ENCODE data around the gene BDNF. TPM values are rescaled to one million over a fixed set of nuclear protein-coding genes. Genes with fewer than 3 reads are reported as not detected.

Gene BDNF
- total RNA-seq, 1 donor from 2014 or later: 2.7 TPM

DNA sequence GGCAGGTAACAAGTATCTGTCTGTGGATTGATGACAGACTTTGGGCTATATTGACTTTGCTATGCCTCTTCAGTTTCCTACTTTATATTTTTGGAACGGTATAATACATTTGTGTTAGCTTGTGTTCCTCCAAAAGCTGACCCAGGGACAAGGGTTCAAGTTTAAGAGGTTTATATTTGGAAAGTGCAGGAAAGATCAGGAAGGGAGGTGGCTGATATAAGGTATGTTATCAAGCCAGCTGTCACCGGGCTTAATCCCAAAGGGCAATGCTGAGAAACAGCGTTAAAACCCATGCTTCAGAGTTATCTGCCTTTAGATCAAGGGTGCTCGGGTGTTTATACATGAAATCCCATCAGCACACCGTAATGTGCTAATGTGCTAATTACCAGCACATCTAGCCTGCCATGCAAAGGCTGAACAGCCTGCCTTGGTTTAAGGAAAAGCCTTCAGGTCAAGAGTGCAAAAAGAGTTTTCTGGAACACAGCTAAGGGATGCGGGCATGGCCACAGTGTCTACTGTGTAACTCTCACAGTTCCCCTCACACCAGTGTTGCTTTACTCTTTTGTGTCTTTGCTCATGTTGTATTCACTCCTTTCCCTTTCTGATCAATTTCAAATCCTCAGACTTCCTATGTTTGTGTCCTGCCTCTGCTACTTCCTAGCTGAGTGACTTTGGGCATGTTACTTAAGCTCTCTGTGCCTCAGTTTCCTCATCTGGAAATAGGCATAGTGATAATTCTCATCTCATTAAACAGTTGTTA, 77.5 kb downstream of the BDNF start:
- Mint-ChIP-seq H3K4me3 (ENCODE audit: low read depth) (no peak overlapping the region), H3K36me3 (ENCODE audit: insufficient read depth) (no peaks in the 10 kb centered on the region), H3K4me1 (ENCODE audit: low read depth) (peaks cover 15% of the 10 kb centered on the region), H3K9me3 (ENCODE audit: low read depth) (no peaks in the 10 kb centered on the region), H3K27ac (no peak overlapping the region), H3K27me3 (peaks cover 4% of the 10 kb centered on the region)
- no peak for DNase-seq (ENCODE audit: low spot score, unreplicated experiment)
- TF ChIP-seq, protein P1, sequence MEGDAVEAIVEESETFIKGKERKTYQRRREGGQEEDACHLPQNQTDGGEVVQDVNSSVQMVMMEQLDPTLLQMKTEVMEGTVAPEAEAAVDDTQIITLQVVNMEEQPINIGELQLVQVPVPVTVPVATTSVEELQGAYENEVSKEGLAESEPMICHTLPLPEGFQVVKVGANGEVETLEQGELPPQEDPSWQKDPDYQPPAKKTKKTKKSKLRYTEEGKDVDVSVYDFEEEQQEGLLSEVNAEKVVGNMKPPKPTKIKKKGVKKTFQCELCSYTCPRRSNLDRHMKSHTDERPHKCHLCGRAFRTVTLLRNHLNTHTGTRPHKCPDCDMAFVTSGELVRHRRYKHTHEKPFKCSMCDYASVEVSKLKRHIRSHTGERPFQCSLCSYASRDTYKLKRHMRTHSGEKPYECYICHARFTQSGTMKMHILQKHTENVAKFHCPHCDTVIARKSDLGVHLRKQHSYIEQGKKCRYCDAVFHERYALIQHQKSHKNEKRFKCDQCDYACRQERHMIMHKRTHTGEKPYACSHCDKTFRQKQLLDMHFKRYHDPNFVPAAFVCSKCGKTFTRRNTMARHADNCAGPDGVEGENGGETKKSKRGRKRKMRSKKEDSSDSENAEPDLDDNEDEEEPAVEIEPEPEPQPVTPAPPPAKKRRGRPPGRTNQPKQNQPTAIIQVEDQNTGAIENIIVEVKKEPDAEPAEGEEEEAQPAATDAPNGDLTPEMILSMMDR (IDR thresholded peaks at IDR 0.05; ENCODE audit: unreplicated experiment): no peak

DNA sequence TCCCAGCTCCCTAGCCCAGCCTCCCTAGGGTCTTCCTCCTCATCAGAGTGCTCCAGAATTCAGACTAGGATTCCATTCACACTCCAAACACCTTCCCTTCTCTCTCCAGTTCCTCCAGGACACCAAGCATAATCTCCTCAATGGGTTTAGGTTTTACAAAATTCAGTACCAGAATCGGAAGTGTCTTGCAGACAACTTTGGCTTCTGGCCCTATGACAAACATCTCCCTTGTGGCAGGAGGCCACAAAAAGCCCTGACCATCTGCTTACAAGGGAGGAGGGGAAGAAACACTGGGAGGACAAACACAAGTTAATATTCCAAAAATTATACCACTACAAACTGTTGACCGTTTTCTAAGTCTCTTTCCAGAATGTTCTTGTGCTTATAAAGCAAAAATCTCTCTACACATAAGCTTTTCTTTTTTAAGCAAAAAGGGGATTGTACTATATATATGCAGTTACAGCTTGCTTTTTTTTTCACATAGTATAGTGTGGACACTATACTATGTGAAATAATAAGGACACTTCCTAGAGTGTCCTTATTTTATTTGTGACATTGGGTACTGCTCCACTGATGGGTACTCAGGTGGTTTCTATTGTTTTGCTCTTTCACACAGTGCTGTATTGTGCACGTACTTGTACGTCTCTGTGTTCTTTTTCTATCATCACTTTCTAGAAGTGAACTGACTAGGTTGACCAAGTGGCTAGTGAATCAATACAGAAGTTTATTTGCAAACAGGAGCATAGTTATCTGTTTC, 78.7 kb downstream of the BDNF start:
- Mint-ChIP-seq H3K4me3 (ENCODE audit: low read depth) (no peak overlapping the region), H3K27me3 (peaks cover 4% of the 10 kb centered on the region), H3K36me3 (ENCODE audit: insufficient read depth) (no peaks in the 10 kb centered on the region), H3K4me1 (ENCODE audit: low read depth) (peaks cover 15% of the 10 kb centered on the region), H3K27ac (no peak overlapping the region), H3K9me3 (ENCODE audit: low read depth) (no peaks in the 10 kb centered on the region)
- TF ChIP-seq, protein P1 (IDR thresholded peaks at IDR 0.05; ENCODE audit: unreplicated experiment): no peak
- DNase-seq (ENCODE audit: low spot score, unreplicated experiment): no peak

DNA sequence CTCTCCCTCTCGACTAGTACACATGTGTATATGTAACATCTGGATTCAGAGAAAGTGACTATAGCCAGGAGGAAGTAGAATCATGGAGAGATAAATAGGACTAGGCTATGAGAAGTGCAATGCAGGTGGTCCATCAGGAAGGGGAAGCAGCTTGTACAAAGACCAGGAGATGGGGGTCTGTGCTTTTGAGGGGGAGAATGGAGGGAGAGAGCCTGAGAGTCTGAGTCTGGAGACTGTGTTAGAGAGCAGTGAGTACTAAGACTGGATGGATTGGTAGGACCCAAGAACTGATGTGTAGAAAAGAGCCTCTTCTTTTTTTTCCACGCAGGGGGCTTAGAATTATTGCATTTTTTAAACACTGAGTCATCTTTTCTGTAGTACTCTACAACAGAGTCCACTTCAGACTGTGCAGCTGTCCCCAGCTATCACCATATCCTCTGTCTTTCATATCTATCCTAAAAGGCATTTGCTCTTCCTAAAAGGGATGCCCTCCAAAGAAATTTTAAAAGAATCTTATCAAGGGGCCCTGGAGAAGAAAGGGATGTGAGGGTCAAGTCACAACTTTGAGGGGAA, 80.4 kb downstream of the BDNF start:
- no peak for DNase-seq (ENCODE audit: low spot score, unreplicated experiment)
- Mint-ChIP-seq H3K27me3 (peaks cover 4% of the 10 kb centered on the region), H3K4me1 (ENCODE audit: low read depth) (peaks cover 14% of the 10 kb centered on the region), H3K9me3 (ENCODE audit: low read depth) (no peaks in the 10 kb centered on the region), H3K36me3 (ENCODE audit: insufficient read depth) (no peaks in the 10 kb centered on the region), H3K4me3 (ENCODE audit: low read depth) (no peak overlapping the region), H3K27ac (no peak overlapping the region)
- TF ChIP-seq, protein P1 (IDR thresholded peaks at IDR 0.05; ENCODE audit: unreplicated experiment): no peak

DNA sequence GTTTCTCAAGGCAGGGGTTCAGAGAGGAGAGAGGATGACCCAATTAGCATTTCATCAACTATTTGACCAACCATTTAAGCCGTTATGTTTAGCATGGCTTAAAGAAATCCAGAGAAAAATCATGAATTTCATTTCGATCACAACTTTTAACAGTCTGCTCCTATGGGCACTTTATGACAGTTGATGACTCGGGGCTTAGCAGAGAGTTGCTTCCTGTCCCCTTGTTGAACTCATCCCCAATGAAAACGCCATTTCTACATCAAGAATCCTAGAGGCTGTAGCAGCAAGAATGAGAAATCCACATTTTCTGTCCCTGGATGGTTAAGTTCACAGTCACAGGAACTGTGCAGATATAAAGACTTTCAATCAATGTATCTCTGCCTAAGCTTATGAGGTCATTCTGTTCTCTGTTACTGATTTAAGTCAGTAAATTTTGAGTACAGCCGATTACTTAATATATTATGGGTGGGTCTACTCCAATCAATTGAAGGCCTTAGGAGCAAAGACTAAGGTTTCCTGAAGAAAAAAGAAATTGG, 81.1 kb downstream of the BDNF start:
- Mint-ChIP-seq H3K27ac (peak overlapping the region; percentile 27), H3K9me3 (ENCODE audit: low read depth) (no peaks in the 10 kb centered on the region), H3K4me1 (ENCODE audit: low read depth) (peaks cover 14% of the 10 kb centered on the region), H3K27me3 (peaks cover 3% of the 10 kb centered on the region), H3K36me3 (ENCODE audit: insufficient read depth) (no peaks in the 10 kb centered on the region), H3K4me3 (ENCODE audit: low read depth) (no peak overlapping the region)
- TF ChIP-seq, protein P1 (IDR thresholded peaks at IDR 0.05; ENCODE audit: unreplicated experiment): no peak
- DNase-seq (ENCODE audit: low spot score, unreplicated experiment): no peak

DNA sequence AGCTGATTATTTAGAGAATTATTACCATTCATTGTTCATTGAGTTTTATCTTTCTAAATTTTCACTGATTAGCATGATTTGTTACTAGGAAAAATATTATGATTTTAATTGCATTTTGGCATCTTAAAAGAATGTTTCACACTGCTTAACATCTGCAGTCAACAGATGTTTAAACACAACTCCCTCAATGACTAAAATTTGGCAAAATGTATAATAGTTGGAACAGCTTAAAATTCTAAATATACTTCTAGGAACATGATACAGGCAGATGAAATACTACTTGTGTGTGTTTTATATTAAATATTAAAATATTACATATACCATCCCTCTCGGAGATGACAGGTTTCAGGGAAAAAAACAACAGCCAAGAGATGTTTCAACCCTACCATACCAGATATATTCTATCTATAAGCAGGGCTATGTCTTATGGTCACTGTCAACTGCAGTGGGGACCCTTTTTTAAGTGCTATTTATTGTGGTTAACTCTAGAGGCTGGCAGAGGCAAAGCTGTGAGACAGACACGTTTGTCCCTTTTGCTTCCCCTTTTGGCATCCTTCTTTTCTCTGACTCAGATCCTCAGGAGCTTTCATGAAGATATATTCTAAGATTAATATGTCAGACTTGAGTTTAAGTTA, 81.9 kb downstream of the BDNF start:
- Mint-ChIP-seq H3K4me1 (ENCODE audit: low read depth) (peaks cover 8% of the 10 kb centered on the region), H3K27ac (peak overlapping the region; percentile 27), H3K4me3 (ENCODE audit: low read depth) (no peak overlapping the region), H3K9me3 (ENCODE audit: low read depth) (no peaks in the 10 kb centered on the region), H3K36me3 (ENCODE audit: insufficient read depth) (no peaks in the 10 kb centered on the region), H3K27me3 (no peaks in the 10 kb centered on the region)
- DNase-seq (ENCODE audit: low spot score, unreplicated experiment): no peak
- TF ChIP-seq, protein P1 (IDR thresholded peaks at IDR 0.05; ENCODE audit: unreplicated experiment): no peak

All from progenitor cell of endocrine pancreas (in vitro differentiated cells).